ENCODE data around the gene DCTPP1. TPM values are rescaled to one million over a fixed set of nuclear protein-coding genes. Genes with fewer than 3 reads are reported as not detected.

DCTPP1 gene
- total and polyA plus RNA-seq, 9 of the 15 experiments (the other 6 are each of a cell fraction or from before 2014, with no cell fraction given) = 45.0 to 132 (median 80.6) TPM

- TF ChIP-seq CREB1 (IDR thresholded peaks at IDR 0.05) (no peak; the same call in 1 of the 2 replicates), CREB1 (CRISPR knock-in tag; IDR thresholded peaks at IDR 0.05) (no peak), RBM17 (IDR thresholded peaks at IDR 0.05; ENCODE audit: borderline replicate concordance, low read depth, low read length) (no peak), KHSRP (IDR thresholded peaks at IDR 0.05) (no peak), SMAD4 (CRISPR knock-in tag; conservative IDR thresholded peaks at IDR 0.05) (0 out of 2 replicates have a peak, but pooled peaks have one; percentile 1), ARHGAP35 (IDR thresholded peaks at IDR 0.05; ENCODE audit: partially characterized antibody) (no peak), ZFPM2 (CRISPR knock-in tag; IDR thresholded peaks at IDR 0.05) (no peak), ADNP (tag; IDR thresholded peaks at IDR 0.05) (no peak), HNRNPUL1 (IDR thresholded peaks at IDR 0.05; ENCODE audit: low read length) (no peak), CGGBP1 (CRISPR knock-in tag; IDR thresholded peaks at IDR 0.05) (no peak), ZNF592 (IDR thresholded peaks at IDR 0.05) (no peak), NFRKB (IDR thresholded peaks at IDR 0.05; ENCODE audit: low read depth) (no peak), RFX7 (CRISPR knock-in tag; IDR thresholded peaks at IDR 0.05) (no peak), EP300 (IDR thresholded peaks at IDR 0.05; ENCODE audit: low read length) (peak; percentile 9; the same call in 1 of the 2 replicates), ZNF311 (CRISPR knock-in tag; IDR thresholded peaks at IDR 0.05) (no peak), SMAD3 (CRISPR knock-in tag; conservative IDR thresholded peaks at IDR 0.05) (no peak), ERF (CRISPR knock-in tag; IDR thresholded peaks at IDR 0.05) (peak; percentile 93), ZNF584 (CRISPR knock-in tag; IDR thresholded peaks at IDR 0.05; ENCODE audit: low read depth) (no peak), ZNF354B (CRISPR knock-in tag; IDR thresholded peaks at IDR 0.05) (no peak), ZNF134 (CRISPR knock-in tag; conservative IDR thresholded peaks at IDR 0.05) (peak; percentile 37; the same call in 1 of the 2 replicates)
- TF ChIP-seq, protein P1, sequence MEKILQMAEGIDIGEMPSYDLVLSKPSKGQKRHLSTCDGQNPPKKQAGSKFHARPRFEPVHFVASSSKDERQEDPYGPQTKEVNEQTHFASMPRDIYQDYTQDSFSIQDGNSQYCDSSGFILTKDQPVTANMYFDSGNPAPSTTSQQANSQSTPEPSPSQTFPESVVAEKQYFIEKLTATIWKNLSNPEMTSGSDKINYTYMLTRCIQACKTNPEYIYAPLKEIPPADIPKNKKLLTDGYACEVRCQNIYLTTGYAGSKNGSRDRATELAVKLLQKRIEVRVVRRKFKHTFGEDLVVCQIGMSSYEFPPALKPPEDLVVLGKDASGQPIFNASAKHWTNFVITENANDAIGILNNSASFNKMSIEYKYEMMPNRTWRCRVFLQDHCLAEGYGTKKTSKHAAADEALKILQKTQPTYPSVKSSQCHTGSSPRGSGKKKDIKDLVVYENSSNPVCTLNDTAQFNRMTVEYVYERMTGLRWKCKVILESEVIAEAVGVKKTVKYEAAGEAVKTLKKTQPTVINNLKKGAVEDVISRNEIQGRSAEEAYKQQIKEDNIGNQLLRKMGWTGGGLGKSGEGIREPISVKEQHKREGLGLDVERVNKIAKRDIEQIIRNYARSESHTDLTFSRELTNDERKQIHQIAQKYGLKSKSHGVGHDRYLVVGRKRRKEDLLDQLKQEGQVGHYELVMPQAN (IDR thresholded peaks at IDR 0.05; ENCODE audit: borderline replicate concordance) = peak; percentile 82
- TF ChIP-seq, protein P2, sequence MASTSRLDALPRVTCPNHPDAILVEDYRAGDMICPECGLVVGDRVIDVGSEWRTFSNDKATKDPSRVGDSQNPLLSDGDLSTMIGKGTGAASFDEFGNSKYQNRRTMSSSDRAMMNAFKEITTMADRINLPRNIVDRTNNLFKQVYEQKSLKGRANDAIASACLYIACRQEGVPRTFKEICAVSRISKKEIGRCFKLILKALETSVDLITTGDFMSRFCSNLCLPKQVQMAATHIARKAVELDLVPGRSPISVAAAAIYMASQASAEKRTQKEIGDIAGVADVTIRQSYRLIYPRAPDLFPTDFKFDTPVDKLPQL (IDR thresholded peaks at IDR 0.05; ENCODE audit: extremely low read depth, insufficient read length) = no peak
- TF ChIP-seq, protein P3, sequence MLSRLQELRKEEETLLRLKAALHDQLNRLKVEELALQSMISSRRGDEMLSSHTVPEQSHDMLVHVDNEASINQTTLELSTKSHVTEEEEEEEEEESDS (CRISPR knock-in tag; IDR thresholded peaks at IDR 0.05) = no peak
Observed at GRCh38 chr16:30378236-30379157, 51.3 kb downstream of the DCTPP1 start (continued).

Data from K562 (cell line).